Gastrocnemius medialis (tissue), 4 donors: ENCODE measurements around the gene MIF4GD. TPM values are rescaled to one million over a fixed set of nuclear protein-coding genes. Genes with fewer than 3 reads are reported as not detected.

Experiments used
- ATAC-seq, 2 donors: fragments of 150-250 bp; one replicate each; pipeline ENCODE4 v1.9.1; 2016
- DNase-seq, 2 donors: peaks; one replicate each; pipeline ENCODE4 v3.0.0-alpha.2; 2019
- H3K27ac ChIP-seq, 4 donors: fragments of 200-600 bp; sonication (generic); 1 replicate in 1 of 4; 2 replicates in 3 of 4; pipeline ENCODE4 v1.5.1; 2016 to 2018; ENCODE audit warnings: mild to moderate bottlenecking in 2 of 4, moderate library complexity in 1 of 4
- H3K27me3 ChIP-seq, 3 donors: fragments of 200-600 bp; sonication (generic) in 2 of 3; 1 replicate in 1 of 3; 2 replicates in 2 of 3; pipeline versions ENCODE4 v1.5.1 to v1.6.0; 2016 to 2019; ENCODE audit warnings: mild to moderate bottlenecking in 1 of 3, moderate library complexity in 1 of 3
- H3K36me3 ChIP-seq, 2 donors: fragments of 200-600 bp; sonication (generic) in 1 of 2; one replicate each; pipeline ENCODE4 v1.5.1; 2017 to 2018
- H3K4me1 ChIP-seq, 2 donors: fragments of 200-600 bp; sonication (generic) in 1 of 2; one replicate each; pipeline ENCODE4 v1.5.1; 2016 to 2017; ENCODE audit warnings: mild to moderate bottlenecking in 2 of 2
- H3K4me3 ChIP-seq, 4 donors: fragments of 200-600 bp; sonication (generic) in 3 of 4; 1 replicate in 1 of 4; 2 replicates in 3 of 4; pipeline ENCODE4 v1.5.1; 2016 to 2019; ENCODE audit warnings: mild to moderate bottlenecking in 2 of 4
- H3K9me3 ChIP-seq, 3 donors: fragments of 200-600 bp; sonication (generic) in 2 of 3; 1 replicate in 1 of 3; 2 replicates in 2 of 3; pipeline ENCODE4 v1.5.1; 2016 to 2019
- CTCF ChIP-seq, 5 experiments: fragments of 450-650 bp in 3 of 5; fragments of 200-600 bp in 2 of 5; sonication (generic) in 2 of 5; IDR thresholded peaks in 4 of 5; conservative IDR thresholded peaks in 1 of 5; 1 replicate in 4 of 5; 2 replicates in 1 of 5; pipeline ENCODE4 v1.5.1; 2016 to 2019; ENCODE audit warnings: antibody characterized with exemption in 5 of 5, mild to moderate bottlenecking in 3 of 5, moderate library complexity in 3 of 5
- POLR2A ChIP-seq, 2 donors: fragments of 450-650 bp; IDR thresholded peaks; one replicate each; pipeline ENCODE4 v1.6.1; 2017; ENCODE audit warnings: antibody characterized with exemption in 2 of 2, mild to moderate bottlenecking in 2 of 2, moderate library complexity in 2 of 2
- in situ Hi-C, 4 donors: fragments of 200-750 bp; cut with MboI; loops; one replicate each; pipeline versions ENCODE4 v1.15.0 to v1.8.0; 2017; ENCODE audit warnings: low sequenced_read_pairs in 4 of 4
- intact Hi-C: fragments of 100-400 bp; cut with DNase I; formaldehyde crosslinking; loops from one replicate; pipeline ENCODE4 v1.15.1; 2023; ENCODE audit warnings: low total_unique reads
- total RNA-seq, 4 donors: library from RNA; depleted of rRNA; stranded (reverse); fragments of >200 nt; gene quantifications; one replicate each; pipeline versions ENCODE4 v1.1.0 to v1.2.3, GENCODE V29; 2016

MIF4GD gene
- total RNA-seq, 4 donors from 2014 or later: 50.5 to 96.1 (median 72.4) TPM

- intact Hi-C loops (no loop called here), in situ Hi-C loops (loop anchor here in 3 of 4 donors (25.0 kb wide), 1 partner anchor 228 kb away; the partner anchor contains the start of gene LLGL2 (in 3 of the 3))
- no peaks in the 10 kb centered on the region for H3K4me1 ChIP-seq
- H3K27me3 ChIP-seq: no peaks in the 10 kb centered on the region
- ATAC-seq: no peak
- TF ChIP-seq POLR2A (IDR thresholded peaks at IDR 0.05) (peak in 1 of 2 donors; percentile 9), CTCF (IDR thresholded peaks at IDR 0.05 in 4 of 5, conservative IDR thresholded peaks at IDR 0.05 in 1 of 5) (no peak)
- H3K9me3 ChIP-seq: no peaks in the 10 kb centered on the region
- DNase-seq: no peak
- H3K36me3 ChIP-seq: no peaks in the 10 kb centered on the region
- no peak overlapping the region for H3K27ac ChIP-seq
- H3K4me3 ChIP-seq: no peak overlapping the region
Measured at GRCh38 chr17:75308732-75309629, 38.0 kb upstream of the MIF4GD start.

GRCh38 chr17:75307957-75308731, 37.1 kb upstream of the MIF4GD start:
- ATAC-seq: no peak
- Histone ChIP-seq H3K9me3 (no peaks in the 10 kb centered on the region), H3K4me3 (no peak overlapping the region), H3K27me3 (no peaks in the 10 kb centered on the region), H3K27ac (no peak overlapping the region), H3K36me3 (no peaks in the 10 kb centered on the region), H3K4me1 (no peaks in the 10 kb centered on the region)
- in situ Hi-C loops (loop anchor here in 3 of 4 donors (25.0 kb wide), 1 partner anchor 229 kb away; the partner anchor contains the start of gene LLGL2 (in 3 of the 3)), intact Hi-C loops (no loop called here)
- no peak for DNase-seq
- TF ChIP-seq POLR2A (IDR thresholded peaks at IDR 0.05): no peak
- no peak for TF ChIP-seq CTCF (IDR thresholded peaks at IDR 0.05 in 4 of 5, conservative IDR thresholded peaks at IDR 0.05 in 1 of 5)

- intact Hi-C loops: no loop called here
- in situ Hi-C loops: loop anchor here in 3 of 4 donors (25.0 kb wide), 1 partner anchor 236 kb away; the partner anchor contains the start of gene LLGL2 (in 3 of the 3)
- ATAC-seq (no peak), DNase-seq (no peak)
- no peak overlapping the region for H3K4me3 ChIP-seq
- no peaks in the 10 kb centered on the region for H3K27me3 ChIP-seq
- no peaks in the 10 kb centered on the region for H3K4me1 ChIP-seq
- no peak overlapping the region for H3K27ac ChIP-seq
- no peaks in the 10 kb centered on the region for H3K9me3 ChIP-seq
- TF ChIP-seq POLR2A (IDR thresholded peaks at IDR 0.05) (no peak), CTCF (IDR thresholded peaks at IDR 0.05 in 4 of 5, conservative IDR thresholded peaks at IDR 0.05 in 1 of 5) (no peak)
- H3K36me3 ChIP-seq: no peaks in the 10 kb centered on the region
Measured at GRCh38 chr17:75301502-75302206, 30.6 kb upstream of the MIF4GD start.

GRCh38 chr17:75301049-75301448, 30.0 kb upstream of the MIF4GD start:
- no peaks in the 10 kb centered on the region for H3K9me3 ChIP-seq
- no peak for DNase-seq
- no peaks in the 10 kb centered on the region for H3K36me3 ChIP-seq
- in situ Hi-C loops: loop anchor here in 3 of 4 donors (25.0 kb wide), 1 partner anchor 236 kb away; the partner anchor contains the start of gene LLGL2 (in 3 of the 3)
- H3K27me3 ChIP-seq: no peaks in the 10 kb centered on the region
- intact Hi-C loops: no loop called here
- no peaks in the 10 kb centered on the region for H3K4me1 ChIP-seq
- H3K4me3 ChIP-seq: no peak overlapping the region
- TF ChIP-seq POLR2A (IDR thresholded peaks at IDR 0.05) (no peak), CTCF (IDR thresholded peaks at IDR 0.05 in 4 of 5, conservative IDR thresholded peaks at IDR 0.05 in 1 of 5) (no peak)
- no peak for ATAC-seq
- H3K27ac ChIP-seq: no peak overlapping the region
